IPS-NIHi11 (cell line): ENCODE results near the gene DSG3.
"Not testable (repeated sequence)": the region's sequence is repeated elsewhere in the genome, so short reads cannot be mapped to it uniquely, and the experiment has no call there.

Source experiments
- DNase-seq: peaks from one replicate; pipeline ENCODE4 v3.0.0; 2012; ENCODE audit warnings: mixed read lengths, low spot score

DSG3 gene

GRCh38 chr18:31491586-31491985, 44.0 kb downstream of the DSG3 start:
- DNase-seq, result no peak

- DNase-seq, result no peak
These were observed 45.1 kb downstream of the DSG3 start for GRCh38 chr18:31492671-31493070.

- DNase-seq, result no peak
These were observed 45.6 kb downstream of the DSG3 start for GRCh38 chr18:31493171-31493570.

GRCh38 chr18:31493941-31494340, 46.4 kb downstream of the DSG3 start:
- DNase-seq, result no peak

GRCh38 chr18:31494705-31495244, 47.2 kb downstream of the DSG3 start:
- not testable (repeated sequence) for DNase-seq

GRCh38 chr18:31497404-31497835, 49.9 kb downstream of the DSG3 start:
- DNase-seq, result no peak

- DNase-seq, result peak; percentile 92
These were observed 50.5 kb downstream of the DSG3 start, which contains the start of gene DSG2 for GRCh38 chr18:31497836-31498573. Gene DSG2 (plus strand): TSS chr18:31498177. CDS start chr18:31498252, 75 bp downstream.

- peak; percentile 31 for DNase-seq
These were observed 51.3 kb downstream of the DSG3 start for GRCh38 chr18:31498574-31499524.

GRCh38 chr18:31500051-31500688, 52.6 kb downstream of the DSG3 start:
- DNase-seq, result no peak

- DNase-seq, result no peak
These were observed 55.5 kb downstream of the DSG3 start for GRCh38 chr18:31503011-31503410.

- DNase-seq, result no peak
These were observed 57.1 kb downstream of the DSG3 start for GRCh38 chr18:31504455-31505147.

GRCh38 chr18:31505156-31505555, 57.6 kb downstream of the DSG3 start:
- no peak for DNase-seq

- no peak for DNase-seq
These were observed 58.6 kb downstream of the DSG3 start for GRCh38 chr18:31506024-31506742.

GRCh38 chr18:31507124-31507523, 59.6 kb downstream of the DSG3 start:
- not testable (repeated sequence) for DNase-seq

- no peak for DNase-seq
These were observed 61.2 kb downstream of the DSG3 start for GRCh38 chr18:31508781-31509180.

GRCh38 chr18:31509571-31509970, 62.0 kb downstream of the DSG3 start:
- no peak for DNase-seq

- no peak for DNase-seq
These were observed 62.8 kb downstream of the DSG3 start for GRCh38 chr18:31510319-31510718.

GRCh38 chr18:31511098-31511497, 63.6 kb downstream of the DSG3 start:
- DNase-seq, result no peak

- DNase-seq, result peak; percentile 24
These were observed 64.7 kb downstream of the DSG3 start for GRCh38 chr18:31512203-31512764.

GRCh38 chr18:31513189-31513935, 65.8 kb downstream of the DSG3 start:
- no peak for DNase-seq
